Neuronal stem cell (in vitro differentiated cells): ENCODE results near the gene UMAD1.

ENCODE experiments used
- DNase-seq: peaks from one replicate; pipeline ENCODE4 v3.0.0-alpha.2; 2013; ENCODE audit warnings: low spot score
- H2AFZ ChIP-seq: one replicate; pipeline ENCODE4 v1.6.1; 2013; ENCODE audit warnings: mild to moderate bottlenecking, low read length, inconsistent platforms
- H2AK5ac ChIP-seq: 2 replicates; pipeline ENCODE4 v1.6.1; 2013; ENCODE audit warnings: low read depth, mild to moderate bottlenecking, inconsistent platforms, low read length, moderate library complexity, mixed read lengths
- H2BK120ac ChIP-seq: 2 replicates; pipeline ENCODE4 v1.6.1; 2013; ENCODE audit warnings: low read depth, mild to moderate bottlenecking, inconsistent platforms, low read length, moderate library complexity, mixed read lengths
- H2BK12ac ChIP-seq: one replicate; pipeline ENCODE4 v1.6.1; 2013; ENCODE audit warnings: low read length, inconsistent platforms
- H2BK15ac ChIP-seq: 2 replicates; pipeline ENCODE4 v1.6.1; 2013; ENCODE audit warnings: mild to moderate bottlenecking, low read length, inconsistent platforms, mixed read lengths
- H2BK5ac ChIP-seq: one replicate; pipeline ENCODE4 v1.6.1; 2013; ENCODE audit warnings: inconsistent platforms, mild to moderate bottlenecking, low read length, moderate library complexity
- H3K14ac ChIP-seq: one replicate; pipeline ENCODE4 v1.6.1; 2013; ENCODE audit warnings: low read length, inconsistent platforms
- H3K18ac ChIP-seq: 2 replicates; pipeline ENCODE4 v1.6.1; 2013; ENCODE audit warnings: low read length, inconsistent platforms
- H3K23ac ChIP-seq: 2 replicates; pipeline ENCODE4 v1.6.1; 2013; ENCODE audit warnings: low read depth, mild to moderate bottlenecking, mixed read lengths, low read length, inconsistent platforms; ENCODE audit not compliant: poor library complexity
- H3K27ac ChIP-seq: replicated peaks from 3 replicates; pipeline ENCODE4 v1.5.1; 2013; ENCODE audit warnings: low read length, inconsistent platforms
- H3K27me3 ChIP-seq, 3 experiments: 2 replicates each; pipeline ENCODE4 v1.6.1; 2013; ENCODE audit warnings: low read length in 3 of 3, mild to moderate bottlenecking in 2 of 3, inconsistent platforms in 1 of 3, low read depth in 1 of 3, mixed read lengths in 1 of 3, moderate library complexity in 1 of 3; ENCODE audit not compliant: control insufficient read depth in 3 of 3, insufficient read depth in 3 of 3
- H3K36me3 ChIP-seq, 2 donors: replicated peaks in 1 of 2; 2 replicates each; pipeline ENCODE4 v1.6.1; 2013; ENCODE audit warnings: low read length in 2 of 2; ENCODE audit not compliant: control insufficient read depth in 2 of 2, insufficient read depth in 2 of 2
- H3K4ac ChIP-seq: 2 replicates; pipeline ENCODE4 v1.6.1; 2013; ENCODE audit warnings: inconsistent platforms, mild to moderate bottlenecking, low read length, moderate library complexity
- H3K4me1 ChIP-seq, 2 donors: 1 replicate in 1 of 2; 2 replicates in 1 of 2; pipeline ENCODE4 v1.6.1; 2013; ENCODE audit warnings: low read length in 2 of 2, low read depth in 1 of 2; ENCODE audit not compliant: control insufficient read depth in 2 of 2, insufficient read depth in 1 of 2
- H3K4me2 ChIP-seq: one replicate; pipeline ENCODE4 v1.6.1; 2013; ENCODE audit warnings: mild to moderate bottlenecking, low read length, inconsistent platforms; ENCODE audit not compliant: insufficient read depth, poor library complexity, severe bottlenecking
- H3K4me3 ChIP-seq, 2 donors: 2 replicates each; pipeline ENCODE4 v1.5.1; 2013; ENCODE audit warnings: low read length in 2 of 2, mild to moderate bottlenecking in 2 of 2, inconsistent platforms in 1 of 2, moderate library complexity in 1 of 2
- H3K79me1 ChIP-seq: one replicate; pipeline ENCODE4 v1.6.1; 2013; ENCODE audit warnings: low read depth, mild to moderate bottlenecking, inconsistent platforms, low read length, moderate library complexity
- H3K9ac ChIP-seq: one replicate; pipeline ENCODE4 v1.6.1; 2013; ENCODE audit warnings: mild to moderate bottlenecking, low read depth, low read length, inconsistent platforms; ENCODE audit not compliant: poor library complexity
- H3K9me3 ChIP-seq, 2 donors: replicated peaks in 1 of 2; 2 replicates each; pipeline versions ENCODE3 to v1.6.1; 2013; ENCODE audit warnings: low read length in 2 of 2, mild to moderate bottlenecking in 2 of 2, inconsistent platforms in 1 of 2, low read depth in 1 of 2, mixed read lengths in 1 of 2, moderate library complexity in 1 of 2; ENCODE audit not compliant: control insufficient read depth in 2 of 2, insufficient read depth in 1 of 2
- H4K8ac ChIP-seq: one replicate; pipeline ENCODE4 v1.6.1; 2013; ENCODE audit warnings: low read depth, mild to moderate bottlenecking, inconsistent platforms, low read length, moderate library complexity
- H4K91ac ChIP-seq: one replicate; pipeline ENCODE4 v1.6.1; 2013; ENCODE audit warnings: low read length, low read depth, mild to moderate bottlenecking, inconsistent platforms; ENCODE audit not compliant: poor library complexity
- WGBS, 2 donors: extraction: QIAGEN DNeasy Blood & Tissue Kit; methylation state at CpG; one replicate each; pipeline ENCODE4 v1.1.7; 2013; ENCODE audit warnings: missing lambda C conversion rate in 2 of 2, mixed read lengths in 1 of 2; ENCODE audit not compliant: insufficient read length in 2 of 2, insufficient replicate concordance in 1 of 2; ENCODE audit errors: extremely low coverage in 2 of 2; 5-methylcytosine and 5-hydroxymethylcytosine counted together

The UMAD1 gene

GRCh38 chr7:7681191-7681935 is 40.8 kb downstream of the UMAD1 start:
- H2BK5ac ChIP-seq, result no peak overlapping the region
- H3K18ac ChIP-seq, result no peak overlapping the region
- H3K14ac ChIP-seq, result no peak overlapping the region
- H3K79me1 ChIP-seq, result no peaks in the 10 kb centered on the region
- H4K8ac ChIP-seq, result no peak overlapping the region
- no peak overlapping the region for H3K27ac ChIP-seq
- no peaks in the 10 kb centered on the region for H3K36me3 ChIP-seq
- WGBS, 2 donors, result no CpG with 5 or more reads among the region's 7 CpGs
- no peak overlapping the region for H3K23ac ChIP-seq
- H2BK12ac ChIP-seq, result no peak overlapping the region
- no peaks in the 10 kb centered on the region for H3K27me3 ChIP-seq
- H3K4me2 ChIP-seq, result no peak overlapping the region
- H3K9me3 ChIP-seq, result no peaks in the 10 kb centered on the region
- peak; percentile 18 for DNase-seq
- no peak overlapping the region for H2BK120ac ChIP-seq
- no peak overlapping the region for H4K91ac ChIP-seq
- peak overlapping the region; percentile 54 for H2AFZ ChIP-seq
- no peak overlapping the region for H2AK5ac ChIP-seq
- H3K4ac ChIP-seq, result no peak overlapping the region
- no peaks in the 10 kb centered on the region for H3K4me1 ChIP-seq
- H3K4me3 ChIP-seq, result no peak overlapping the region
- no peak overlapping the region for H3K9ac ChIP-seq
- no peak overlapping the region for H2BK15ac ChIP-seq

- no peak overlapping the region for H3K4ac ChIP-seq
- H3K14ac ChIP-seq, result no peak overlapping the region
Measured at GRCh38 chr7:7681936-7682329, 41.4 kb downstream of the UMAD1 start.

GRCh38 chr7:7682861-7683260 is 42.3 kb downstream of the UMAD1 start:
- Histone ChIP-seq H3K14ac (no peak overlapping the region), H3K9me3 (no peaks in the 10 kb centered on the region), H3K9ac (no peak overlapping the region), H2BK120ac (no peak overlapping the region), H4K91ac (no peak overlapping the region), H3K23ac (no peak overlapping the region), H4K8ac (no peak overlapping the region), H2BK12ac (no peak overlapping the region), H3K4me2 (no peak overlapping the region), H2AFZ (no peak overlapping the region), H3K4me1 (peaks cover 0 to 10% of the 10 kb centered on the region in 2 donors), H3K18ac (no peak overlapping the region), H3K36me3 (no peaks in the 10 kb centered on the region), H3K27me3 (no peaks in the 10 kb centered on the region), H3K4ac (no peak overlapping the region), H3K79me1 (no peaks in the 10 kb centered on the region), H2BK5ac (no peak overlapping the region), H3K27ac (no peak overlapping the region), H2BK15ac (no peak overlapping the region), H3K4me3 (no peak overlapping the region), H2AK5ac (no peak overlapping the region)
- WGBS, 2 donors, result no CpG with 5 or more reads among the region's 5 CpGs
- DNase-seq, result no peak

More at GRCh38 chr7:7681936-7682329, 41.4 kb downstream of the UMAD1 start:
- H3K4me2 ChIP-seq, result no peak overlapping the region
- no peak overlapping the region for H2BK15ac ChIP-seq
- H3K18ac ChIP-seq, result no peak overlapping the region
- H2BK12ac ChIP-seq, result no peak overlapping the region
- H3K79me1 ChIP-seq, result no peaks in the 10 kb centered on the region
- H3K23ac ChIP-seq, result no peak overlapping the region
- H3K4me3 ChIP-seq, result no peak overlapping the region
- no peaks in the 10 kb centered on the region for H3K27me3 ChIP-seq
- H2BK120ac ChIP-seq, result no peak overlapping the region
- DNase-seq, result no peak
- H2AFZ ChIP-seq, result no peak overlapping the region
- no peak overlapping the region for H3K27ac ChIP-seq
- H3K36me3 ChIP-seq, result no peaks in the 10 kb centered on the region
- H2AK5ac ChIP-seq, result no peak overlapping the region
- no peak overlapping the region for H4K8ac ChIP-seq
- no peaks in the 10 kb centered on the region for H3K9me3 ChIP-seq
- no peak overlapping the region for H3K9ac ChIP-seq
- no peak overlapping the region for H2BK5ac ChIP-seq
- H4K91ac ChIP-seq, result no peak overlapping the region
- peaks cover 0 to 5% of the 10 kb centered on the region in 2 donors for H3K4me1 ChIP-seq

GRCh38 chr7:7686811-7687508 is 46.4 kb downstream of the UMAD1 start:
- Histone ChIP-seq H3K9ac (no peak overlapping the region), H3K79me1 (no peaks in the 10 kb centered on the region), H3K27ac (no peak overlapping the region), H3K14ac (no peak overlapping the region), H2BK12ac (no peak overlapping the region), H3K18ac (no peak overlapping the region), H2BK120ac (no peak overlapping the region), H4K91ac (no peak overlapping the region), H2AK5ac (no peak overlapping the region), H3K4me3 (no peak overlapping the region), H3K36me3 (no peaks in the 10 kb centered on the region), H3K9me3 (no peaks in the 10 kb centered on the region), H3K27me3 (no peaks in the 10 kb centered on the region), H2BK15ac (no peak overlapping the region), H2BK5ac (no peak overlapping the region), H3K4me1 (peaks cover 0 to 10% of the 10 kb centered on the region in 2 donors), H3K4ac (no peak overlapping the region), H2AFZ (no peak overlapping the region), H3K4me2 (no peak overlapping the region), H4K8ac (no peak overlapping the region), H3K23ac (no peak overlapping the region)
- no CpG with 5 or more reads among the region's 2 CpGs for WGBS, 2 donors
- no peak for DNase-seq
